Endodermal cell (in vitro differentiated cells): ENCODE results near the gene NXT1. TPM values are rescaled to one million over a fixed set of nuclear protein-coding genes. Genes with fewer than 3 reads are reported as not detected.

ENCODE experiments used
- DNase-seq: peaks from one replicate; pipeline ENCODE4 v3.0.0-alpha.2; 2017
- H3K27ac ChIP-seq: 2 replicates; pipeline ENCODE4 v1.5.1; 2013; ENCODE audit warnings: mild to moderate bottlenecking, low read depth, low read length, moderate library complexity
- H3K27me3 ChIP-seq: 2 replicates; pipeline ENCODE4 v1.6.1; 2013; ENCODE audit warnings: mild to moderate bottlenecking, low read length, moderate library complexity; ENCODE audit not compliant: insufficient read depth, control insufficient read depth, poor library complexity, severe bottlenecking
- H3K36me3 ChIP-seq: 2 replicates; pipeline ENCODE4 v1.7.0; 2013; ENCODE audit warnings: mild to moderate bottlenecking, low read length, moderate library complexity; ENCODE audit not compliant: control insufficient read depth, insufficient read depth
- H3K4me1 ChIP-seq: one replicate; pipeline ENCODE4 v1.7.0; 2013; ENCODE audit warnings: low read length; ENCODE audit not compliant: control insufficient read depth, insufficient read depth
- H3K4me3 ChIP-seq: 2 replicates; pipeline ENCODE4 v1.5.1; 2013; ENCODE audit warnings: mild to moderate bottlenecking, low read length, moderate library complexity
- H3K9ac ChIP-seq: 2 replicates; pipeline ENCODE4 v1.6.1; 2013; ENCODE audit warnings: mild to moderate bottlenecking, low read length, moderate library complexity; ENCODE audit not compliant: poor library complexity, severe bottlenecking; ENCODE audit errors: extremely low read depth
- H3K9me3 ChIP-seq: 2 replicates; pipeline ENCODE4 v1.6.1; 2013; ENCODE audit warnings: mild to moderate bottlenecking, low read length, moderate library complexity; ENCODE audit not compliant: control insufficient read depth
- H3K27ac Mint-ChIP-seq: 2 replicates; pipeline ENCODE4 v1.8.0; 2020; ENCODE audit warnings: mixed read lengths
- H3K27me3 Mint-ChIP-seq: 2 replicates; pipeline ENCODE4 v1.8.0; 2021; ENCODE audit warnings: mild to moderate bottlenecking, mixed read lengths; ENCODE audit not compliant: insufficient read depth
- H3K36me3 Mint-ChIP-seq: 2 replicates; pipeline ENCODE4 v1.8.0; 2020; ENCODE audit warnings: low read depth, mixed read lengths
- H3K4me1 Mint-ChIP-seq: 2 replicates; pipeline ENCODE4 v1.8.0; 2020; ENCODE audit warnings: mixed read lengths
- H3K4me3 Mint-ChIP-seq: 2 replicates; pipeline ENCODE4 v1.8.0; 2020; ENCODE audit warnings: mild to moderate bottlenecking, moderate library complexity, mixed read lengths
- H3K9me3 Mint-ChIP-seq: 2 replicates; pipeline ENCODE4 v1.8.0; 2020; ENCODE audit warnings: mild to moderate bottlenecking, mixed read lengths
- CTCF ChIP-seq: fragments of 200-600 bp; sonication (generic); conservative IDR thresholded peaks from 2 replicates; pipeline ENCODE4 v1.5.0; 2021; ENCODE audit warnings: antibody characterized with exemption, mild to moderate bottlenecking
- WGBS, 2 experiments: methylation state at CpG; one replicate each; pipeline versions ENCODE4 v1.1.5 to v1.1.7; 2013; ENCODE audit warnings: missing lambda C conversion rate in 2 of 2, mixed read lengths in 1 of 2; ENCODE audit not compliant: insufficient coverage in 1 of 2, insufficient read length in 1 of 2; 5-methylcytosine and 5-hydroxymethylcytosine counted together
- total RNA-seq, 2 donors: library from RNA; stranded (reverse); fragmentation: NEBNext Ultra II Directional in 1 of 2; extraction: Animal tissue kit (Norgen Biotek cat#: 25700) in 1 of 2; gene quantifications; 2 replicates in 1 of 2; 3 replicates in 1 of 2; pipeline ENCODE4 v1.2.1, GENCODE V29; 2021

Gene NXT1
- total RNA-seq, 2 donors from 2014 or later: 16.8 to 19.5 TPM

GRCh38 chr20:23331450-23332350 is 18.9 kb upstream of the NXT1 start:
- no peak overlapping the region for H3K9ac ChIP-seq
- WGBS, 2 experiments: 83 to 97% methylated on average over 4 to 7 of the region's 8 CpGs
- no peak overlapping the region for H3K27ac Mint-ChIP-seq
- no peaks in the 10 kb centered on the region for H3K4me1 ChIP-seq
- H3K36me3 Mint-ChIP-seq: no peaks in the 10 kb centered on the region
- peaks cover 2% of the 10 kb centered on the region for H3K27me3 Mint-ChIP-seq
- no peak overlapping the region for H3K4me3 ChIP-seq
- H3K36me3 ChIP-seq: no peaks in the 10 kb centered on the region
- no peak for DNase-seq
- no peak for TF ChIP-seq CTCF
- H3K27me3 ChIP-seq: no peaks in the 10 kb centered on the region
- peaks cover 4% of the 10 kb centered on the region for H3K4me1 Mint-ChIP-seq
- H3K4me3 Mint-ChIP-seq: no peak overlapping the region
- H3K9me3 ChIP-seq: peaks cover 10% of the 10 kb centered on the region
- H3K27ac ChIP-seq: no peak overlapping the region
- H3K9me3 Mint-ChIP-seq: no peaks in the 10 kb centered on the region

GRCh38 chr20:23332467-23332866 is 18.1 kb upstream of the NXT1 start:
- Histone ChIP-seq H3K4me1 (no peaks in the 10 kb centered on the region), H3K36me3 (no peaks in the 10 kb centered on the region), H3K27ac (no peak overlapping the region), H3K9me3 (peaks cover 10% of the 10 kb centered on the region), H3K9ac (no peak overlapping the region), H3K27me3 (no peaks in the 10 kb centered on the region), H3K4me3 (no peak overlapping the region)
- no peak for TF ChIP-seq CTCF
- Mint-ChIP-seq H3K27ac (no peak overlapping the region), H3K4me1 (no peaks in the 10 kb centered on the region), H3K36me3 (no peaks in the 10 kb centered on the region), H3K9me3 (no peaks in the 10 kb centered on the region), H3K4me3 (no peak overlapping the region), H3K27me3 (peaks cover 2% of the 10 kb centered on the region)
- 71 to 79% methylated on average over 1 to 2 of the region's 2 CpGs for WGBS, 2 experiments
- no peak for DNase-seq

GRCh38 chr20:23334111-23334510 is 16.5 kb upstream of the NXT1 start:
- H3K36me3 Mint-ChIP-seq: no peaks in the 10 kb centered on the region
- DNase-seq: no peak
- Histone ChIP-seq H3K36me3 (no peaks in the 10 kb centered on the region), H3K27me3 (no peaks in the 10 kb centered on the region), H3K9me3 (peaks cover 10% of the 10 kb centered on the region), H3K4me1 (no peaks in the 10 kb centered on the region), H3K27ac (no peak overlapping the region), H3K9ac (no peak overlapping the region), H3K4me3 (no peak overlapping the region)
- no peak overlapping the region for H3K4me3 Mint-ChIP-seq
- 80 to 100% methylated on average over 1 to 3 of the region's 3 CpGs for WGBS, 2 experiments
- H3K9me3 Mint-ChIP-seq: no peaks in the 10 kb centered on the region
- H3K27ac Mint-ChIP-seq: no peak overlapping the region
- TF ChIP-seq CTCF: no peak
- H3K27me3 Mint-ChIP-seq: no peaks in the 10 kb centered on the region
- H3K4me1 Mint-ChIP-seq: no peaks in the 10 kb centered on the region
